Trophoblast cell (in vitro differentiated cells and primary cell): Measurements from ENCODE around the gene MYO15A.

Experiments used
- DNase-seq, 2 donors: peaks; one replicate each; pipeline ENCODE4 v3.0.0-alpha.2; 2016
- H2AFZ ChIP-seq: 2 replicates; pipeline ENCODE4 v1.6.1; 2013; ENCODE audit warnings: low read length, moderate library complexity, mild to moderate bottlenecking; ENCODE audit not compliant: insufficient read depth, poor library complexity
- H2AK5ac ChIP-seq: 2 replicates; pipeline ENCODE4 v1.6.1; 2013; ENCODE audit warnings: mild to moderate bottlenecking, low read length
- H2BK120ac ChIP-seq: 2 replicates; pipeline ENCODE4 v1.6.1; 2013; ENCODE audit warnings: low read length, mild to moderate bottlenecking, moderate library complexity; ENCODE audit not compliant: insufficient read depth, poor library complexity
- H2BK12ac ChIP-seq: 2 replicates; pipeline ENCODE4 v1.6.1; 2013; ENCODE audit warnings: mild to moderate bottlenecking, low read length, moderate library complexity
- H2BK5ac ChIP-seq: 2 replicates; pipeline ENCODE4 v1.6.1; 2013; ENCODE audit warnings: low read length, low read depth, moderate library complexity, mild to moderate bottlenecking; ENCODE audit not compliant: poor library complexity
- H3K14ac ChIP-seq: 2 replicates; pipeline ENCODE4 v1.6.1; 2013; ENCODE audit warnings: mild to moderate bottlenecking, low read length
- H3K18ac ChIP-seq: 2 replicates; pipeline ENCODE4 v1.6.1; 2013; ENCODE audit warnings: mild to moderate bottlenecking, low read length
- H3K23ac ChIP-seq: 2 replicates; pipeline ENCODE4 v1.6.1; 2013; ENCODE audit warnings: low read length
- H3K27ac ChIP-seq: 2 replicates; pipeline ENCODE4 v1.5.1; 2013; ENCODE audit warnings: low read depth, mild to moderate bottlenecking, inconsistent platforms, low read length, moderate library complexity
- H3K27me3 ChIP-seq: 2 replicates; pipeline ENCODE4 v1.6.1; 2013; ENCODE audit warnings: inconsistent platforms, mild to moderate bottlenecking, low read length, moderate library complexity; ENCODE audit not compliant: insufficient read depth
- H3K36me3 ChIP-seq, 2 experiments: 1 replicate in 1 of 2; 2 replicates in 1 of 2; pipeline ENCODE4 v1.6.1; 2013; ENCODE audit warnings: low read length in 2 of 2, mild to moderate bottlenecking in 2 of 2, moderate library complexity in 1 of 2; ENCODE audit not compliant: insufficient read depth in 2 of 2, control insufficient read depth in 1 of 2
- H3K4ac ChIP-seq: 2 replicates; pipeline ENCODE4 v1.6.1; 2013; ENCODE audit warnings: low read depth, mild to moderate bottlenecking, low read length, moderate library complexity
- H3K4me1 ChIP-seq, 2 experiments: 1 replicate in 1 of 2; 2 replicates in 1 of 2; pipeline ENCODE4 v1.6.1; 2013; ENCODE audit warnings: low read length in 2 of 2, mild to moderate bottlenecking in 2 of 2, moderate library complexity in 1 of 2; ENCODE audit not compliant: insufficient read depth in 2 of 2, control insufficient read depth in 1 of 2
- H3K4me2 ChIP-seq: 2 replicates; pipeline ENCODE4 v1.6.1; 2013; ENCODE audit warnings: inconsistent platforms, mild to moderate bottlenecking, low read length, moderate library complexity
- H3K4me3 ChIP-seq: 2 replicates; pipeline ENCODE4 v1.5.1; 2013; ENCODE audit warnings: mild to moderate bottlenecking, low read depth, low read length, inconsistent platforms
- H3K79me1 ChIP-seq: one replicate; pipeline ENCODE4 v1.6.1; 2013; ENCODE audit warnings: low read length
- H3K79me2 ChIP-seq: 2 replicates; pipeline ENCODE4 v1.6.1; 2013; ENCODE audit warnings: low read length, mild to moderate bottlenecking; ENCODE audit not compliant: control insufficient read depth, insufficient read depth, poor library complexity
- H3K9ac ChIP-seq: 2 replicates; pipeline ENCODE4 v1.6.1; 2013; ENCODE audit warnings: mild to moderate bottlenecking, low read length
- H3K9me3 ChIP-seq: 2 replicates; pipeline ENCODE4 v1.6.1; 2013; ENCODE audit warnings: low read depth, mild to moderate bottlenecking, control low read depth, inconsistent platforms, low read length; ENCODE audit not compliant: insufficient read depth
- H4K12ac ChIP-seq: 2 replicates; pipeline ENCODE4 v1.6.1; 2013; ENCODE audit warnings: low read depth, mild to moderate bottlenecking, low read length, moderate library complexity
- H4K8ac ChIP-seq: 2 replicates; pipeline ENCODE4 v1.6.1; 2013; ENCODE audit warnings: low read depth, mild to moderate bottlenecking, low read length, moderate library complexity
- H4K91ac ChIP-seq: one replicate; pipeline ENCODE4 v1.6.1; 2013; ENCODE audit warnings: low read depth, mild to moderate bottlenecking, low read length, moderate library complexity
- WGBS: extraction: QIAGEN DNeasy Blood & Tissue Kit; methylation state at CpG from one replicate; pipeline ENCODE4 v1.1.7; 2013; ENCODE audit warnings: missing lambda C conversion rate; ENCODE audit not compliant: insufficient read length, insufficient coverage; ENCODE audit errors: extremely low coverage; 5-methylcytosine and 5-hydroxymethylcytosine counted together

MYO15A gene

GRCh38 chr17:18107971-18108370, 585 bp upstream of the MYO15A start:
- Histone ChIP-seq H2AK5ac (no peak overlapping the region), H2BK5ac (no peak overlapping the region), H3K18ac (no peak overlapping the region), H2BK120ac (no peak overlapping the region), H3K27ac (no peak overlapping the region), H3K4me2 (no peak overlapping the region), H3K4me1 (peaks cover 0 to 3% of the 10 kb centered on the region in 2 experiments), H4K12ac (no peak overlapping the region), H3K36me3 (peaks cover 38 to 42% of the 10 kb centered on the region in 2 experiments), H4K8ac (no peak overlapping the region), H3K14ac (no peak overlapping the region), H3K23ac (no peak overlapping the region), H4K91ac (no peak overlapping the region), H3K79me2 (no peaks in the 10 kb centered on the region), H3K79me1 (no peaks in the 10 kb centered on the region), H3K4ac (no peak overlapping the region), H2AFZ (no peak overlapping the region), H3K9me3 (peaks cover 2% of the 10 kb centered on the region), H3K27me3 (no peaks in the 10 kb centered on the region), H2BK12ac (no peak overlapping the region), H3K4me3 (no peak overlapping the region), H3K9ac (no peak overlapping the region)
- no CpG with 5 or more reads among the region's 6 CpGs for WGBS
- no peak for DNase-seq

GRCh38 chr17:18109935-18110485, 1.5 kb downstream of the MYO15A start:
- Histone ChIP-seq H2AK5ac (no peak overlapping the region), H4K8ac (no peak overlapping the region), H4K91ac (no peak overlapping the region), H3K27me3 (no peaks in the 10 kb centered on the region), H3K9ac (no peak overlapping the region), H3K4me3 (no peak overlapping the region), H3K23ac (no peak overlapping the region), H3K4me1 (peaks cover 0 to 3% of the 10 kb centered on the region in 2 experiments), H3K9me3 (peaks cover 2% of the 10 kb centered on the region), H3K79me1 (no peaks in the 10 kb centered on the region), H2BK12ac (no peak overlapping the region), H3K27ac (no peak overlapping the region), H3K14ac (no peak overlapping the region), H2BK120ac (no peak overlapping the region), H2BK5ac (no peak overlapping the region), H4K12ac (no peak overlapping the region), H3K4ac (no peak overlapping the region), H3K79me2 (no peaks in the 10 kb centered on the region), H3K4me2 (no peak overlapping the region), H2AFZ (no peak overlapping the region), H3K18ac (no peak overlapping the region), H3K36me3 (peaks cover 21 to 24% of the 10 kb centered on the region in 2 experiments)
- WGBS: no CpG with 5 or more reads among the region's 10 CpGs
- no peak for DNase-seq

GRCh38 chr17:18110636-18111145, 2.1 kb downstream of the MYO15A start:
- DNase-seq: no peak
- Histone ChIP-seq H3K79me1 (no peaks in the 10 kb centered on the region), H3K14ac (no peak overlapping the region), H3K9me3 (peaks cover 2% of the 10 kb centered on the region), H2BK120ac (no peak overlapping the region), H2AFZ (no peak overlapping the region), H3K27ac (no peak overlapping the region), H3K4me3 (no peak overlapping the region), H2BK12ac (no peak overlapping the region), H3K36me3 (peaks cover 14 to 17% of the 10 kb centered on the region in 2 experiments), H3K4me2 (no peak overlapping the region), H3K4me1 (peaks cover 0 to 3% of the 10 kb centered on the region in 2 experiments), H2AK5ac (no peak overlapping the region), H3K18ac (no peak overlapping the region), H3K4ac (no peak overlapping the region), H3K23ac (no peak overlapping the region), H3K9ac (no peak overlapping the region), H2BK5ac (no peak overlapping the region), H3K79me2 (no peaks in the 10 kb centered on the region), H4K8ac (no peak overlapping the region), H3K27me3 (no peaks in the 10 kb centered on the region), H4K12ac (no peak overlapping the region), H4K91ac (no peak overlapping the region)
- no CpG with 5 or more reads among the region's 4 CpGs for WGBS

GRCh38 chr17:18111330-18111971, 2.9 kb downstream of the MYO15A start:
- H2BK120ac ChIP-seq: no peak overlapping the region
- H2BK5ac ChIP-seq: no peak overlapping the region
- H3K9ac ChIP-seq: no peak overlapping the region
- no peaks in the 10 kb centered on the region for H3K27me3 ChIP-seq
- no peak overlapping the region for H2AK5ac ChIP-seq
- no peak overlapping the region for H3K23ac ChIP-seq
- no peak overlapping the region for H2AFZ ChIP-seq
- H3K79me1 ChIP-seq: no peaks in the 10 kb centered on the region
- no peak overlapping the region for H2BK12ac ChIP-seq
- H3K9me3 ChIP-seq: peaks cover 2% of the 10 kb centered on the region
- DNase-seq: no peak
- H3K14ac ChIP-seq: no peak overlapping the region
- H3K4me3 ChIP-seq: no peak overlapping the region
- H3K4me2 ChIP-seq: no peak overlapping the region
- H3K36me3 ChIP-seq: peaks cover 7 to 10% of the 10 kb centered on the region in 2 experiments
- no peaks in the 10 kb centered on the region for H3K79me2 ChIP-seq
- no peak overlapping the region for H4K12ac ChIP-seq
- H4K8ac ChIP-seq: no peak overlapping the region
- H3K18ac ChIP-seq: no peak overlapping the region
- WGBS: no CpG with 5 or more reads among the region's 6 CpGs
- peaks cover 0 to 3% of the 10 kb centered on the region in 2 experiments for H3K4me1 ChIP-seq
- no peak overlapping the region for H3K27ac ChIP-seq
- no peak overlapping the region for H3K4ac ChIP-seq
- no peak overlapping the region for H4K91ac ChIP-seq
